ENCODE measurements around the gene ZSWIM9. TPM values are rescaled to one million over a fixed set of nuclear protein-coding genes. Genes with fewer than 3 reads are reported as not detected.
A peak's percentile ranks its signal among the peaks of the same experiment; 100 is the strongest.

The ZSWIM9 gene
- total RNA-seq, 2 donors from 2014 or later = 10.6 to 13.1 TPM

GRCh38 chr19:48149430-48149829, 21.1 kb upstream of the ZSWIM9 start:
- Mint-ChIP-seq H3K4me3 (no peak overlapping the region), H3K27ac (no peak overlapping the region), H3K4me1 (ENCODE audit: low read depth) (no peaks in the 10 kb centered on the region), H3K9me3 (no peaks in the 10 kb centered on the region), H3K36me3 (ENCODE audit: insufficient read depth in 2 of 2) (peaks cover 7 to 34% of the 10 kb centered on the region in 2 donors), H3K27me3 (ENCODE audit: low read depth) (no peaks in the 10 kb centered on the region)
- DNase-seq (no peak), ATAC-seq (replicated peaks in 1 of 2) (no peak)

DNA sequence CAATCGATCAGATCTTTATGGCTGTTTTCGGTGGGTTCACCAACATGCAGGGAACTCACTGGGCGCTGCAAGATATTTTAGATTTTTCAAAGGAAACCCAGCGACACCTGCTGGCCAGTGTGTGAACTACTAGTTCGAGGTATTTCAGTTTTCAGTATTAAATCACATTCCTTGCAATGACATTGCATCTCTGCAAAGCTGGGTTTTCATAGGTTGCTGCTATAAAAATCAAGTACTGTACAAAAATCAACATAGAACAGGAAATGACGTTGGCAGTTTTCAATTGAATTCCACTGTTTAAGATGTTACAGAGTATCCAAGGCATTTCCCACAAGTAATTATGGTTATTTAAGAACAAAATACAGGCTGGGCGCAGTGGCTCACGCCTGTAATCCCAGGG, 17.9 kb upstream of the ZSWIM9 start:
- no peak for ATAC-seq (replicated peaks in 1 of 2)
- peaks cover 7 to 24% of the 10 kb centered on the region in 2 donors for H3K36me3 Mint-ChIP-seq (ENCODE audit: insufficient read depth in 2 of 2)
- no peak overlapping the region for H3K4me3 Mint-ChIP-seq
- no peaks in the 10 kb centered on the region for H3K27me3 Mint-ChIP-seq (ENCODE audit: low read depth)
- peak; percentile 48 to 63 for DNase-seq
- no peaks in the 10 kb centered on the region for H3K4me1 Mint-ChIP-seq (ENCODE audit: low read depth)
- H3K27ac Mint-ChIP-seq = no peak overlapping the region
- no peaks in the 10 kb centered on the region for H3K9me3 Mint-ChIP-seq

GRCh38 chr19:48154003-48154402, 16.5 kb upstream of the ZSWIM9 start:
- no peak for DNase-seq
- H3K36me3 Mint-ChIP-seq (ENCODE audit: insufficient read depth in 2 of 2) = peaks cover 7 to 26% of the 10 kb centered on the region in 2 donors
- no peak overlapping the region for H3K4me3 Mint-ChIP-seq
- H3K4me1 Mint-ChIP-seq (ENCODE audit: low read depth) = no peaks in the 10 kb centered on the region
- H3K27me3 Mint-ChIP-seq (ENCODE audit: low read depth) = no peaks in the 10 kb centered on the region
- ATAC-seq (replicated peaks in 1 of 2) = peak in 1 of 2 donors; percentile 25
- H3K27ac Mint-ChIP-seq = no peak overlapping the region
- H3K9me3 Mint-ChIP-seq = no peaks in the 10 kb centered on the region

GRCh38 chr19:48158210-48158790, 12.2 kb upstream of the ZSWIM9 start:
- DNase-seq (no peak), ATAC-seq (replicated peaks in 1 of 2) (no peak)
- Mint-ChIP-seq H3K4me3 (no peak overlapping the region), H3K27ac (no peak overlapping the region), H3K9me3 (no peaks in the 10 kb centered on the region), H3K4me1 (ENCODE audit: low read depth) (no peaks in the 10 kb centered on the region), H3K36me3 (ENCODE audit: insufficient read depth in 2 of 2) (peaks cover 8 to 37% of the 10 kb centered on the region in 2 donors), H3K27me3 (ENCODE audit: low read depth) (no peaks in the 10 kb centered on the region)

- Mint-ChIP-seq H3K27ac (peak overlapping the region; percentile 81), H3K4me3 (peak overlapping the region in 1 of 2 donors; percentile 86), H3K36me3 (ENCODE audit: insufficient read depth in 2 of 2) (peaks cover 2 to 15% of the 10 kb centered on the region in 2 donors), H3K27me3 (ENCODE audit: low read depth) (no peaks in the 10 kb centered on the region), H3K4me1 (ENCODE audit: low read depth) (peaks cover 39% of the 10 kb centered on the region), H3K9me3 (no peaks in the 10 kb centered on the region)
- no peak for ATAC-seq (replicated peaks in 1 of 2)
- no peak for DNase-seq
Observed at GRCh38 chr19:48168689-48169088, 1.8 kb upstream of the ZSWIM9 start.

DNA sequence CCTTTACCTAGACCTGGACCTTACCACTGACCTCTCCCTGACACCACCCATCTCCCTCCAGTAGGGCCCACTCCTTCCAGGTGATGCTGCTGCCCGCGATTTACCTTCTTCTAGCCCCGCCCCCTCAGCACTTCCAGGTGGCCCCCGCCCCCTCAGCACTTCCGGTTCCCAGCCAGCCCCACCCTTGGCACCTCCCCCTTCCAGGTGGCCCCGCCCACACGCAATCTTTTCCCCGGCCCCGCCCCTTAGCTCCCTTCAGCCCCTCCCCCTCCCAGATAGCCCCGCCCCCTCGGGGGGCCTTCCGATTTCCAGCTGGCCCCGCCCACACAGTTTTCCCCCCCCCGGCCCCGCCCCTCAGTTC, 922 bp upstream of the ZSWIM9 start:
- Mint-ChIP-seq H3K9me3 (no peaks in the 10 kb centered on the region), H3K27ac (peak overlapping the region; percentile 94), H3K36me3 (ENCODE audit: insufficient read depth in 2 of 2) (peaks cover 4 to 13% of the 10 kb centered on the region in 2 donors), H3K27me3 (ENCODE audit: low read depth) (no peaks in the 10 kb centered on the region), H3K4me1 (ENCODE audit: low read depth) (peaks cover 40% of the 10 kb centered on the region), H3K4me3 (peak overlapping the region; percentile 86 to 97)
- DNase-seq (peak; percentile 87 to 92), ATAC-seq (replicated peaks in 1 of 2) (peak; percentile 20 to 25)

GRCh38 chr19:48170817-48171347, 402 bp downstream of the ZSWIM9 start:
- no peaks in the 10 kb centered on the region for H3K9me3 Mint-ChIP-seq
- peaks cover 53% of the 10 kb centered on the region for H3K4me1 Mint-ChIP-seq (ENCODE audit: low read depth)
- H3K27ac Mint-ChIP-seq = peak overlapping the region; percentile 73
- no peaks in the 10 kb centered on the region for H3K27me3 Mint-ChIP-seq (ENCODE audit: low read depth)
- DNase-seq (no peak), ATAC-seq (replicated peaks in 1 of 2) (no peak)
- H3K4me3 Mint-ChIP-seq = peak overlapping the region; percentile 86 to 97
- peaks cover 5 to 15% of the 10 kb centered on the region in 2 donors for H3K36me3 Mint-ChIP-seq (ENCODE audit: insufficient read depth in 2 of 2)

GRCh38 chr19:48171710-48172109, 1.2 kb downstream of the ZSWIM9 start:
- DNase-seq (no peak), ATAC-seq (replicated peaks in 1 of 2) (no peak)
- Mint-ChIP-seq H3K9me3 (no peaks in the 10 kb centered on the region), H3K27ac (no peak overlapping the region), H3K36me3 (ENCODE audit: insufficient read depth in 2 of 2) (peaks cover 5 to 15% of the 10 kb centered on the region in 2 donors), H3K4me3 (peak overlapping the region; percentile 86 to 97), H3K4me1 (ENCODE audit: low read depth) (peaks cover 54% of the 10 kb centered on the region), H3K27me3 (ENCODE audit: low read depth) (no peaks in the 10 kb centered on the region)

- Mint-ChIP-seq H3K4me3 (no peak overlapping the region), H3K36me3 (ENCODE audit: insufficient read depth in 2 of 2) (peaks cover 5 to 15% of the 10 kb centered on the region in 2 donors), H3K9me3 (no peaks in the 10 kb centered on the region), H3K27me3 (ENCODE audit: low read depth) (no peaks in the 10 kb centered on the region), H3K4me1 (ENCODE audit: low read depth) (peaks cover 35% of the 10 kb centered on the region), H3K27ac (peak overlapping the region; percentile 52)
- DNase-seq (no peak), ATAC-seq (replicated peaks in 1 of 2) (no peak)
Observed at GRCh38 chr19:48174445-48175030, 4.1 kb downstream of the ZSWIM9 start.

DNA sequence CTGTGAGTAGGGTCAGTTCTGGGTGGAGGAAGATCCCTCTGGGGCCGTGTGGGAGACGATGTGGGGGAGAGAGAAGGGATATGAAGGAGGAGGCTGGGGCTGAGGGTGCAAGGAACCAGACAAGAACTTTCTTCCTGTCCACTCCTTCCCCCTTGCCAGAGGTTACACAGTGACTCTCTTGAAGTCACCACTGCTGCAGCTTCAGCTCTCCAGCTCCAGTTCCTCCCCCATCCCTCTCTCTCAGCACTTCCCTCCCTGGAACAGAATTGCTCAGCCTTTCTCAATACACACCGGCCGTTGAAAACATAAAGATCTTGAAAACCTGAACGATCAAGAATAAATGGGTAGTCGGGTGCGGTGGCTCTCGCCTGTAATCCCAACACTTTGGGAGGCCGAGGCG, 5.1 kb downstream of the ZSWIM9 start:
- no peaks in the 10 kb centered on the region for H3K9me3 Mint-ChIP-seq
- H3K27ac Mint-ChIP-seq = no peak overlapping the region
- H3K27me3 Mint-ChIP-seq (ENCODE audit: low read depth) = no peaks in the 10 kb centered on the region
- H3K4me1 Mint-ChIP-seq (ENCODE audit: low read depth) = peaks cover 34% of the 10 kb centered on the region
- ATAC-seq (replicated peaks in 1 of 2) = no peak
- H3K4me3 Mint-ChIP-seq = no peak overlapping the region
- DNase-seq = no peak
- peaks cover 7 to 18% of the 10 kb centered on the region in 2 donors for H3K36me3 Mint-ChIP-seq (ENCODE audit: insufficient read depth in 2 of 2)

DNA sequence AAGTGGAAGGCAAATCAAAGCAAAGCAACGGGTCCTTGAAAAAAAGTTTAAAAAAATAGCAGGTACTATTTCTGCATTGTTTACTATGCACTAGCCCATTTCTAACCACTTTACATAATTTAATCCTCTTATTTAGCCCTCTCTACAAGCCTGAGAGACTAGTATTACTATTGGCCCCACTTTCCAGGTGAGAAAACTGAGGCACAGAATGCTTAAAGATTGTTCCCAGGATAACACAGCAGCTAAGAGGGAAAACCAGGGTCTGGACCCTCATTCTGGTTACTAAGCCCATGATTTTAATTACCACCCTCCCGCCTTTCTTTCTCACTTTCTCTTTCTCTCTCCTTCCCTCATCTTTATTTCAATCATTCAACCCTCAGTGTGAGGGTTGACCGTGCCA, 5.7 kb downstream of the ZSWIM9 start:
- ATAC-seq (replicated peaks in 1 of 2) (no peak), DNase-seq (no peak)
- no peak overlapping the region for H3K27ac Mint-ChIP-seq
- peaks cover 10 to 18% of the 10 kb centered on the region in 2 donors for H3K36me3 Mint-ChIP-seq (ENCODE audit: insufficient read depth in 2 of 2)
- H3K4me1 Mint-ChIP-seq (ENCODE audit: low read depth) = peaks cover 29% of the 10 kb centered on the region
- no peaks in the 10 kb centered on the region for H3K27me3 Mint-ChIP-seq (ENCODE audit: low read depth)
- no peak overlapping the region for H3K4me3 Mint-ChIP-seq
- peaks cover under 1% of the 10 kb centered on the region in 2 donors for H3K9me3 Mint-ChIP-seq

- Mint-ChIP-seq H3K36me3 (ENCODE audit: insufficient read depth in 2 of 2) (peaks cover 11 to 12% of the 10 kb centered on the region in 2 donors), H3K4me1 (ENCODE audit: low read depth) (no peaks in the 10 kb centered on the region), H3K27me3 (ENCODE audit: low read depth) (no peaks in the 10 kb centered on the region), H3K4me3 (no peak overlapping the region), H3K27ac (no peak overlapping the region), H3K9me3 (peaks cover 2 to 6% of the 10 kb centered on the region in 2 donors)
- ATAC-seq (replicated peaks in 1 of 2) (no peak), DNase-seq (no peak)
Observed at GRCh38 chr19:48181505-48181904, 11.0 kb downstream of the ZSWIM9 start.

GRCh38 chr19:48182434-48182833, 12.0 kb downstream of the ZSWIM9 start:
- DNase-seq = no peak
- Mint-ChIP-seq H3K4me3 (no peak overlapping the region), H3K27me3 (ENCODE audit: low read depth) (no peaks in the 10 kb centered on the region), H3K4me1 (ENCODE audit: low read depth) (no peaks in the 10 kb centered on the region), H3K27ac (no peak overlapping the region), H3K36me3 (ENCODE audit: insufficient read depth in 2 of 2) (peaks cover 11 to 12% of the 10 kb centered on the region in 2 donors), H3K9me3 (peaks cover 2 to 6% of the 10 kb centered on the region in 2 donors)
- no peak for ATAC-seq (replicated peaks in 1 of 2)

All from activated T-cell treated with anti-CD3 and anti-CD28 coated beads, Interleukin-2, amount 50 U/mL, for 72 hours (primary cell).